AG09319 (cell line): ENCODE results near the gene KRT37.

Experiments used
- DNase-seq: peaks from one replicate; pipeline ENCODE4 v3.0.0-alpha.2; 2010; ENCODE audit warnings: low read depth; ENCODE audit errors: extremely low read depth
- CTCF ChIP-seq: IDR thresholded peaks from 2 replicates; pipeline ENCODE4 v1.5.1; 2011; ENCODE audit warnings: low read depth, mild to moderate bottlenecking, inconsistent platforms, low read length, moderate library complexity

The KRT37 gene

GRCh38 chr17:41424111-41424635 lies at the start of gene KRT37:
Gene KRT37, minus strand, starts transcription at chr17:41424585. Its CDS starts 62 bp downstream, at chr17:41424523.
- no peak for DNase-seq
- TF ChIP-seq CTCF, result no peak

- DNase-seq, result no peak
- no peak for TF ChIP-seq CTCF
These were observed 44.0 kb upstream of the KRT37 start for GRCh38 chr17:41468346-41468745.

GRCh38 chr17:41467561-41467960 lies 43.2 kb upstream of the KRT37 start:
- DNase-seq, result no peak
- no peak for TF ChIP-seq CTCF

GRCh38 chr17:41466988-41467387 lies 42.6 kb upstream of the KRT37 start, which contains the start of gene KRT32:
Gene KRT32, minus strand, starts transcription at chr17:41467386. Its CDS starts 61 bp downstream, at chr17:41467325.
- no peak for DNase-seq
- no peak for TF ChIP-seq CTCF

GRCh38 chr17:41464682-41465081 lies 40.3 kb upstream of the KRT37 start:
- peak; percentile 73 for DNase-seq
- no peak for TF ChIP-seq CTCF

GRCh38 chr17:41464173-41464572 lies 39.8 kb upstream of the KRT37 start:
- DNase-seq, result no peak
- TF ChIP-seq CTCF, result no peak

- DNase-seq, result no peak
- no peak for TF ChIP-seq CTCF
These were observed 39.4 kb upstream of the KRT37 start for GRCh38 chr17:41463746-41464145.
